B cell (primary cell): ENCODE data around the gene ACAA2. TPM values are rescaled to one million over a fixed set of nuclear protein-coding genes. Genes with fewer than 3 reads are reported as not detected.

Source experiments
- ATAC-seq: fragments of 200-7000 bp; cut with Tn5 transposase; one replicate; pipeline ENCODE4 v1.10.0; 2021; ENCODE audit warnings: low read depth, mild to moderate bottlenecking, moderate number of reproducible peaks, moderate library complexity
- CTCF ChIA-PET: fragments of 350-600 bp; sonication (Branson Sonifier 250); formaldehyde crosslinking; loops from one replicate; lab custom pipeline; 2021; ENCODE audit warnings: antibody characterized with exemption, inconsistent platforms; lab: Charles Lee
- POLR2A ChIA-PET: fragments of 350-600 bp; sonication (Branson Sonifier 250); formaldehyde crosslinking; loops from one replicate; lab custom pipeline; 2021; ENCODE audit warnings: antibody characterized with exemption; lab: Charles Lee
- DNase-seq: peaks from one replicate; pipeline ENCODE4 v3.0.0; 2013
- H2AFZ ChIP-seq: 2 replicates; pipeline ENCODE4 v1.6.1; 2012; ENCODE audit warnings: mild to moderate bottlenecking, low read depth, low read length; ENCODE audit not compliant: insufficient read depth, poor library complexity, severe bottlenecking
- H3K27ac ChIP-seq, 2 donors: 1 replicate in 1 of 2; 2 replicates in 1 of 2; pipeline ENCODE4 v1.5.1; 2012 to 2013; ENCODE audit warnings: low read length in 2 of 2, mild to moderate bottlenecking in 2 of 2, moderate library complexity in 1 of 2
- H3K27me3 ChIP-seq, 4 experiments: fragments of 200-600 bp in 1 of 4; sonication (generic) in 1 of 4; replicated peaks in 1 of 4; 1 replicate in 2 of 4; 2 replicates in 2 of 4; pipeline versions ENCODE4 v1.6.1 to v1.7.0; 2013 to 2016; ENCODE audit warnings: low read length in 3 of 4, mild to moderate bottlenecking in 2 of 4, mixed read lengths in 1 of 4, moderate library complexity in 1 of 4; ENCODE audit not compliant: insufficient read depth in 4 of 4, control insufficient read depth in 3 of 4; ENCODE audit errors: control extremely low read depth in 1 of 4
- H3K36me3 ChIP-seq, 2 experiments: replicated peaks in 1 of 2; 1 replicate in 1 of 2; 2 replicates in 1 of 2; pipeline versions ENCODE4 v1.6.1 to v1.7.1; 2013; ENCODE audit warnings: low read length in 1 of 2; ENCODE audit not compliant: insufficient read depth in 2 of 2, control insufficient read depth in 1 of 2; ENCODE audit errors: control extremely low read depth in 1 of 2, extremely low read depth in 1 of 2
- H3K4me1 ChIP-seq, 2 donors: fragments of 200-600 bp in 1 of 2; sonication (generic) in 1 of 2; 1 replicate in 1 of 2; 2 replicates in 1 of 2; pipeline versions ENCODE4 v1.5.1 to v1.6.1; 2013 to 2017; ENCODE audit warnings: low read length in 2 of 2; ENCODE audit not compliant: control insufficient read depth in 2 of 2, insufficient read depth in 2 of 2
- H3K4me2 ChIP-seq: replicated peaks from 2 replicates; pipeline ENCODE3; 2012; ENCODE audit warnings: mild to moderate bottlenecking, low read depth, low read length; ENCODE audit not compliant: poor library complexity, severe bottlenecking
- H3K4me3 ChIP-seq, 5 experiments: fragments of 200-600 bp in 1 of 5; sonication (generic) in 1 of 5; 1 replicate in 3 of 5; 2 replicates in 2 of 5; pipeline versions ENCODE4 v1.5.1 to v1.7.0; 2011 to 2016; ENCODE audit warnings: low read length in 4 of 5, mild to moderate bottlenecking in 4 of 5, low read depth in 2 of 5, control low read depth in 1 of 5, moderate library complexity in 1 of 5; ENCODE audit not compliant: insufficient read depth in 1 of 5; ENCODE audit errors: control extremely low read depth in 1 of 5, extremely low read depth in 1 of 5
- H3K79me2 ChIP-seq: fragments of 200-600 bp; sonication (generic); one replicate; pipeline ENCODE4 v1.6.0; 2016; ENCODE audit warnings: low read length; ENCODE audit not compliant: control insufficient read depth, insufficient read depth
- H3K9ac ChIP-seq: fragments of 200-600 bp; sonication (generic); 2 replicates; pipeline ENCODE4 v1.6.1; 2017; ENCODE audit warnings: mild to moderate bottlenecking, low read length, moderate library complexity
- H3K9me3 ChIP-seq, 3 donors: one replicate each; pipeline versions ENCODE4 v1.6.1 to v1.7.1; 2013; ENCODE audit warnings: low read length in 2 of 3; ENCODE audit not compliant: control insufficient read depth in 2 of 3, insufficient read depth in 1 of 3; ENCODE audit errors: control extremely low read depth in 1 of 3
- H4K20me1 ChIP-seq: 2 replicates; pipeline ENCODE4 v1.6.0; 2012; ENCODE audit warnings: mild to moderate bottlenecking, low read length; ENCODE audit not compliant: insufficient read depth, control insufficient read depth, poor library complexity, severe bottlenecking
- H3K27ac Mint-ChIP-seq: one replicate; pipeline ENCODE4 v1.8.0; 2021; ENCODE audit warnings: mixed read lengths
- H3K27me3 Mint-ChIP-seq: one replicate; pipeline ENCODE4 v1.8.0; 2021; ENCODE audit warnings: mixed read lengths
- H3K4me1 Mint-ChIP-seq: one replicate; pipeline ENCODE4 v1.8.0; 2021; ENCODE audit warnings: mixed read lengths
- H3K4me3 Mint-ChIP-seq: one replicate; pipeline ENCODE4 v1.8.0; 2021; ENCODE audit warnings: mixed read lengths
- H3K9me3 Mint-ChIP-seq: one replicate; pipeline ENCODE4 v1.8.0; 2022; ENCODE audit warnings: mixed read lengths; ENCODE audit not compliant: insufficient read depth
- CTCF ChIP-seq: fragments of 200-600 bp; IDR thresholded peaks from one replicate; pipeline ENCODE4 v1.8.0; 2022; ENCODE audit warnings: antibody characterized with exemption, mild to moderate bottlenecking
- EZH2 ChIP-seq: IDR thresholded peaks from 2 replicates; pipeline ENCODE4 v1.6.1; 2012; ENCODE audit warnings: borderline replicate concordance, low read depth, mild to moderate bottlenecking, moderate library complexity, low read length; ENCODE audit not compliant: insufficient read depth, poor library complexity, severe bottlenecking
- WGBS: methylation state at CpG from one replicate; pipeline ENCODE4 v1.1.5; 2013; ENCODE audit warnings: missing lambda C conversion rate; ENCODE audit not compliant: insufficient coverage; 5-methylcytosine and 5-hydroxymethylcytosine counted together
- intact Hi-C: fragments of 100-400 bp; cut with micrococcal nuclease; formaldehyde crosslinking; loops from one replicate; pipeline ENCODE4 v1.10.0; 2022
- polyA plus RNA-seq: library from polyadenylated mRNA; depleted of rRNA; stranded (reverse); fragments of >200 nt; gene quantifications from 2 replicates; pipeline ENCODE4 v1.2.3, GENCODE V29; 2012
- total RNA-seq, 2 donors: library from RNA; stranded (reverse); fragments of 120-200 nt in 1 of 2; gene quantifications; 1 replicate in 1 of 2; 2 replicates in 1 of 2; pipeline versions ENCODE4 v1.2.3 to v1.2.4, GENCODE V29; 2013 to 2022

Gene ACAA2
- total and polyA plus RNA-seq, 2 donors (not counting 1 experiment from before 2014, with no cell fraction given) = 10.6 to 25.0 TPM

GRCh38 chr18:49749563-49749962 is 63.8 kb downstream of the ACAA2 start:
- Histone ChIP-seq H4K20me1 (no peaks in the 10 kb centered on the region), H3K9me3 (peaks cover 0 to 3% (median 0%) of the 10 kb centered on the region in 3 donors), H3K9ac (no peak overlapping the region), H3K79me2 (no peaks in the 10 kb centered on the region), H3K36me3 (no peaks in the 10 kb centered on the region), H3K4me1 (no peaks in the 10 kb centered on the region), H3K4me2 (no peak overlapping the region), H3K4me3 (no peak overlapping the region), H2AFZ (no peak overlapping the region), H3K27ac (no peak overlapping the region), H3K27me3 (peaks cover 0 to 9% (median 3%) of the 10 kb centered on the region in 4 experiments)
- intact Hi-C loops = no loop called here
- no peaks in the 10 kb centered on the region for H3K4me1 Mint-ChIP-seq
- H3K4me3 Mint-ChIP-seq = no peak overlapping the region
- DNase-seq (no peak), ATAC-seq (no peak)
- WGBS = 88% methylated on average over 6 of the region's 8 CpGs
- peaks cover 15% of the 10 kb centered on the region for H3K27me3 Mint-ChIP-seq
- CTCF ChIA-PET = no interaction called here
- no peak overlapping the region for H3K27ac Mint-ChIP-seq
- no peaks in the 10 kb centered on the region for H3K9me3 Mint-ChIP-seq
- no peak for TF ChIP-seq EZH2
- no peak for TF ChIP-seq CTCF
- POLR2A ChIA-PET = no interaction called here

- peaks cover 16% of the 10 kb centered on the region for H3K27me3 Mint-ChIP-seq
- H3K27ac Mint-ChIP-seq = no peak overlapping the region
- H3K27me3 ChIP-seq = peaks cover 0 to 14% (median 1%) of the 10 kb centered on the region in 4 experiments
- no peak overlapping the region for H2AFZ ChIP-seq
- H3K4me1 Mint-ChIP-seq = no peaks in the 10 kb centered on the region
- H4K20me1 ChIP-seq = no peaks in the 10 kb centered on the region
- H3K27ac ChIP-seq = no peak overlapping the region
- H3K4me3 ChIP-seq = no peak overlapping the region
- ATAC-seq (no peak), DNase-seq (no peak)
- H3K4me2 ChIP-seq = no peak overlapping the region
- no peak overlapping the region for H3K9ac ChIP-seq
- intact Hi-C loops = no loop called here
- ChIA-PET POLR2A (no interaction called here), CTCF (no interaction called here)
- no peaks in the 10 kb centered on the region for H3K79me2 ChIP-seq
- H3K36me3 ChIP-seq = no peaks in the 10 kb centered on the region
- peaks cover 0 to 3% (median 0%) of the 10 kb centered on the region in 3 donors for H3K9me3 ChIP-seq
- H3K9me3 Mint-ChIP-seq = no peaks in the 10 kb centered on the region
- no peak for TF ChIP-seq EZH2
- TF ChIP-seq CTCF = no peak
- H3K4me3 Mint-ChIP-seq = no peak overlapping the region
- no peaks in the 10 kb centered on the region for H3K4me1 ChIP-seq
- 73% methylated on average over 4 of the region's 5 CpGs for WGBS
Observed at GRCh38 chr18:49747876-49748275, 65.5 kb downstream of the ACAA2 start.
